HG02970 (cell line): ENCODE results near the gene ACKR2.
"Not testable (repeated sequence)": the region's sequence is repeated elsewhere in the genome, so short reads cannot be mapped to it uniquely, and the experiment has no call there.

Source experiments
- ATAC-seq: cut with Tn5 transposase; IDR thresholded peaks from one replicate; pipeline ENCODE4 v1.9.1; 2021; ENCODE audit warnings: mild to moderate bottlenecking, moderate library complexity, moderate number of reproducible peaks; ENCODE audit not compliant: unreplicated experiment, low FRiP score

The ACKR2 gene

GRCh38 chr3:42883251-42883930 is 74.1 kb downstream of the ACKR2 start:
- not testable (repeated sequence) for ATAC-seq

GRCh38 chr3:42884324-42884723 is 75.1 kb downstream of the ACKR2 start:
- no peak for ATAC-seq

DNA sequence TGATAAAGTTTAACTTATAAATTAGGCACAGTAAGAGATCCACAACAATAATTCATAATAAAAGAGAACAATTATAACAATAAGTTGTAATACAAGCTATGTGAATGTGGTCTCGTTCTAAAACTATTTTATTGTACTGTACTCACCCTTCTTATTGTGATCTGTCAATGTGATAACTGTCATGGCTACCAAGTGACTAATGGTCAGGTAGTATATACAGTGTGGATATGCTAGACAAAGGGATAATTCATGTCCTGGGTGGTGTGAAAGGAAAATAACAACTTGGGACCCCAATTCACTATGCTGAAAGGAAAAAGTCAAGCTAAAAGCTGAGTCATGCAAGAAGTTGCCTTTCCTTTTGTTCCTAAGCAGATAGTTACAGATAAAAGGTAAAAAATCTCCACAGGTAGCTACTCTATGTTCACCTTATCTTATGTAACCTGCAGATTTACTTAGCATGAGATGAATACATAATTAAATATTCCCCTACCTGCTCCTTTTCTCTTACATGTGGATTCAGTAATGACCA is 77.1 kb downstream of the ACKR2 start:
- no peak for ATAC-seq

GRCh38 chr3:42887084-42887483 is 77.8 kb downstream of the ACKR2 start:
- ATAC-seq, result no peak

DNA sequence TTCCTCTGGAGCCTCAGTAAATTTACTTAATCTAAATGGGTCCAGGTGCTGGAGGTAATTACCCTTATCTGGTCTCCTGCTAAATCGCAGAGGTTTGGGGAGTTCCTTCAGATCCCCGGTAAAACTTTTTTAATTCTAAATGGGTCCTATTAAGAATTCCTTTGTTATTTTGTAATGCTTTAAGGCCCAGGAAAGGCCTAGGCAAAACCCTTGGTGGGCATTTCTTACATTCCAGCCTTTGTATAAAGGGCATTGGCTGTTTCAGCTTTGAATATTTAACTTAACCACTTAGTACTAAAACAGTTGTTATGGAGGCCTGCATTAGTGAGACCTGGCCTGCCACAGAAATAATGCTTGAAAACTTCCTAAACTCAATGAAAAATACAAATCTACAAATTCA is 81.8 kb downstream of the ACKR2 start:
- no peak for ATAC-seq

DNA sequence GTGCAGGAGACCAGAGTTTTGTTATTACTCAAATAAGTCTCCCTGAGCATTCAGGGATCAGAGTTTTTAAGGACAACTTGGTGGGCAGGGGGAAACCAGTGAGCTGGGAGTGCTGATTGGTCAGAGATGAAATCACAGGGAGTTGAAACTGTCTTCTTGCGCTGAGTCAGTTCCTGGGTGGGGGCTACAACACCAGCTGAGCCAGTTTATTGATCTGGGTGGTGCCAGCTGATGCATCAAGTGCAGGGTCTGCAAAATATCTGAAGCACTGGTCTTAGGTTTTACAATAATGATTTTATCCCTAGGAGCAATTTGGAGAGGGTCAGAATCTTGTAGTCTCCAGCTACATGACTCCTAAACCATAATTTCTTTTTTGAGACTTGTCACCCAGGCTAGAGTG is 82.9 kb downstream of the ACKR2 start:
- ATAC-seq, result no peak

DNA sequence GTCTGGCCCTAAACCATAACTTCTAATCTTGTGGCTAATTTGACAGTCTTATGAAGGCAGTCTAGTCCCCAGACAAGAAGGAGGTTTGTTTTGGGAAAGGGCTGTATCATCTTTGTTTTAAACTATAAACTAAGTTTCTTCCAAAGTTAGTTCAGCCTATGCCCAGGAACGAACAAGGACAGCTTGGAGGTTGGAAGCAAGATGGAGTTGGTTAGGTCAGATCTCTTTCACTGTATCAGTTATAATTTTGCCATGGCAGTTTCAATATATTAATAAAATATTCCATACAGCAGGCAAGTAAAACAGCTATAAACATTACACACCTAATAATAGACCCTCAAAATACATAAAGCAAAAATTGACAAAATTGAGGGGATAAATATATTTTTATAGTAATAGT is 83.6 kb downstream of the ACKR2 start:
- ATAC-seq, result no peak

GRCh38 chr3:42894698-42895579 is 85.7 kb downstream of the ACKR2 start:
- no peak for ATAC-seq

- no peak for ATAC-seq
These were observed 86.3 kb downstream of the ACKR2 start for GRCh38 chr3:42895580-42895868.

DNA sequence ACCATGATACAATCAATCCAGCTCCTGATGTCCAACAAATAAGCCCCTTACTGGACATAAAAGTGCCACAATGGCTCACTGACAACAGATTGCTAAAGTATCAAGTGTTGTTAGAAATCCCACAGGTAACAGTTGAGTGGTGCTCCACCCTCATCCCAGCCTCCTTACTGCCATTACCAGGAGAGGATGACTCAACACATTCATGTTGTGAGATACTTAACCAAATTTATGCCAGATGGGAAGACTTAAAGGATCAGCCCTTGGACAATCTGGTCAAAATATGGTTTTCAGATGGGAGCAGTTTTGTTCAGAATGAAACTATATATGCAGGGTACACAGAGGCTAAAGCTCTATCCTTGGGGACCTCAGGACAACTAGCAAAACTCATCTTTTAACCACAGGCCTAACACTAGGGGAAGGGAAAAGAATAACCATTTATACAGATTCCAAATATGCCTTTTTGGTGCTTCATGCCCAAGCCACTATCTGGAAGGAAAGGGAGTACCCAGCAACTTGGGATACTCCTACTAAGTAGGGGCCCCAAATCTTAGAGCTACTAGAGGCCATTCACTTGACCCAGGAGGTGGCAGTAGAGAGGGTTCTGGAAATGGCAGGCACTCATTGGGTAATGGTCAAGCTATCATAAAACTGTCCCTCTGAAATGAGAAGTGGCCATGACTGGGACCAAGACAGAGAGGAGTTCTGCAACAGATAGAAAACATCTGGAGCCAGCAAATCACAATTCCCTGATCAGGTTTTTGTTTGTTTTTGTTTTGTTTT is 89.8 kb downstream of the ACKR2 start:
- no peak for ATAC-seq

- ATAC-seq, result no peak
These were observed 91.2 kb downstream of the ACKR2 start for GRCh38 chr3:42900226-42901072.

DNA sequence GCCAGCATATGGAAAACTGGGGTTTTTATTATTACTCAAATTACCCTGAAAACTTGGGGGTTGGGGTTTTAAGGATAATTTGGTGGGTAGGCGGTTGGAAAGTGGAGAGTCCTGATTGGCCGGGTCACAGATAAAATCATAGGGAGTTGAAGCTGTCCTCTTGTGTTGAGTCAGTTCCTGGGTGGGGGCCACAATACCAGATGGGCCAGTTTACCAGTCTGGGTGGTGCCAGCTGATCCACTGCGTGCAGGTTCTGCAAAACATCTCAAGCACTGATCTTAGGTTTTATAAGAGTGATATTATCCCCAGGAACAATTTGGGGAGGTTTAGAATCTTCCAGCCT is 91.8 kb downstream of the ACKR2 start:
- no peak for ATAC-seq

GRCh38 chr3:42902257-42902656 is 93.0 kb downstream of the ACKR2 start:
- no peak for ATAC-seq

DNA sequence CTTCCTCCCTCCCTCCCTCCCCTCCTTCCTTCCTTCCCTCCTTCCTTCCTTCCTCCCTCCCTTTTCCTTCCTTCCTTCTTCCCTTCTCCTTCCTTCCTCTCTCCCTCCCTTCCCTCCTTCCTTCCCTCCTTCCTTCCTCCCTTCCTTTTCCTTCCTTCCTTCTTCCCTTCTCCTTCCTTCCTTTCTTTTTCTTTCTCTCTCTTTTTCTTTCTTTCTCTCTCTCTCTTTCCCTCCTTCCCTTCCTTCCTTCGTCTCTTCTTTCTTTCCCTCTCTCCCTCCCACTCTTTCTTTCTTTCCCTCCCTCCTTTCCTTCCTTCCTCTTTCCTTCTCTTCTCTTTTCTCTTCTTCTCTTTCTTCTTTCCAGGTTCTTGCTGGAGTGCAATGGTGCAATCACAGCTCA is 94.8 kb downstream of the ACKR2 start:
- ATAC-seq, result no peak

- no peak for ATAC-seq
These were observed 96.5 kb downstream of the ACKR2 start for GRCh38 chr3:42905740-42906069.

DNA sequence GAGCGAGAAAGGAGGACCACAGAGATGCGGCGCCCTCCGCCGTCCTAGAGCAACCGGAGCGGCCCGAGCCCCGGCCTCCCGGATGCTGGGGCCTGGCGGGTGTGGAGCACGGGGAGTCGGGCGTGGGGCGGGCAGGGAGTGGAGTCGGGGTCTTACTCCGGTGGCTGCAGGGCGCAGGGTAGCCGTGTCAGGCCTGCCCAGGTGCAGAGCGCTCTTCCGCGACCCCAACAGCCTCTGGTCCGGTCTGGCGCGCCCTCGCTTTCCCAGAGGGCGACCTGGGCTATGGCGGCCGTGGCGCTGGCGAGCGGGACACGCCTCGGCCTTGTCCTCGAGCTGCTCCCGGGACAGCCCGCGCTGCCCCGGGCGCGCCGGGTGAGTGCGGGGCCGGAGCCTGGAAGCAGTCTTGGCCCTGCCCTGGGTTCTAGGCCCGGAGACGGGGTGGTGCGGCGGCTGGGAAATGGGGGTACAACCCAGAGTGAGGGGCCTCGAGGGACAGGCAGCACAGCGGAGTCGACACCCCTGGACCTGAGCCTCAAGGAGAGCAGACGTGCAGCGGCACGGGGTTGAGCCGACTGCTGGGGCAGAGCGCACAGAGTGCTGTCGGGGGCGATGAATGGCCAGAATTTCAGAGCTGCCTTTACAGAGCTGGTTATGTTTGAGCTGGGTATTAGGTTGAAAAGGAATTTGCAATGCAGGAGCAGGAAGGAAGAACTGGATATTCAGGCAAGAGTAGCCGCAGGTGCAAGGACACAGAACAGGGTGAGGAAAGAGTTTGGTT is 97.0 kb downstream of the ACKR2 start, which contains the start of gene ZNF662:
Gene ZNF662, plus strand, starts transcription at position 73 of the 778 bp plus-strand sequence. CDS start 1,973 bp downstream, outside the sequence.
- ATAC-seq, result no peak

DNA sequence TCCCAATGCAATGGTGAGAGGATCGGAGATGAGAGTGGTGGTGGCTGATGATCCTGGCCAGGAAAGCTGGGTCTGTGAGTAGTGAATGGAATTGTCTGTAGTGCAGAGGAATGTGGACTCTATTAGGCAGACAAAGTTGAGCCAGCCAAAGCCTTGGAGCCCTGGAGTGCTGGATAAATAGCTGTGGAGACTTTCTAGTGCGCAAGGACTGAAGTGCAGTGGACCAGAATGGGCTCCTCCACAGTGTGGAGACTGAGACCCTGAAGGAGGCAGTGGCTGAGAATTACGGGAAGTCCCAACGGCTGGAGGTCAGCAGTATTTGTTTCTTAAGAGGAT is 97.6 kb downstream of the ACKR2 start:
- no peak for ATAC-seq

DNA sequence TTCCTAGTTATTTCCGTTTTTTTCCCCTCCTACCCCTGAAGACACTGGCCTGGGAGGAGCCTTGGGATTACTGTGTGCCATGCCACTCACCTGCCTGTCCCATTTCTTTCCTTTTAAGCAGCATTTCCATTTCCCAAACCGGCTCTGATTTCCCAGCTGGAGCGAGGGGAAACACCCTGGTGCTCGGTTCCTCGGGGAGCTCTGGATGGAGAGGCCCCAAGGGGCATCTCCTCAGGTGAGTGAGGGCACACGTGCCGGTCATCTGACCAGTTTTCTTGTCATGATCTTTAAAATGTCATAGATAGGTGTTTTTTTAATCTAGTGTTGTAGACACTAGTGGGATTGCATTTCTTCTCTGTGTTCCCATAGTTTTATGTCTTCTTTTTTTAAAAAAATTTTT is 99.4 kb downstream of the ACKR2 start:
- ATAC-seq, result no peak

DNA sequence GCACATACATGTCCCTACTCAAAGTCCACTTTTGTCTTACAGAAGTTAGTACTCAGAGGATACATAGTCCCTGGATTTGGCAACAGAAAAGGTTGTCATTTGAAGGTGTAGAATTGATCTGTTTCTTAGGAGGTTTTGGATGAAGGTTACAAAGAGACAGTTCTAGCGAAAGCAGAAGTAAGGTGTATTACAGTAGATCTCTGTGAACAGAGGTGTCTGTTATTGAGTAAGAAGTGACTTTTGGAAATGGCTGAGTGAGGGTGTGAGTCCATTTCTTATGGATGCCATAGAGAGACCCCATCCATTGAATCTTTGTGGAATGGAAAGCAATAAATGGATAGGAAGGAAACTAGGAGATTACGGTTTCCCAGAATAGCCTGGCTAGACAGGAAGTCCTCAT is 102.3 kb downstream of the ACKR2 start:
- ATAC-seq, result no peak
